Measurements from ENCODE around the gene PEX13.

Gene PEX13

GRCh38 chr2:61090386-61090921 is 72.9 kb downstream of the PEX13 start:
- Histone ChIP-seq H3K4me3 (ENCODE audit: low read length) (no peak overlapping the region), H3K27me3 (ENCODE audit: control insufficient read depth, insufficient read depth, low read length) (no peaks in the 10 kb centered on the region), H3K9me3 (ENCODE audit: control insufficient read depth, low read depth, low read length) (no peaks in the 10 kb centered on the region), H3K36me3 (ENCODE audit: control insufficient read depth, low read depth, low read length) (peaks cover 2% of the 10 kb centered on the region), H3K9ac (ENCODE audit: low read length) (no peak overlapping the region), H3K27ac (ENCODE audit: low read length) (no peak overlapping the region), H3K4me1 (ENCODE audit: control insufficient read depth, low read depth, low read length) (no peaks in the 10 kb centered on the region)

- H3K27ac ChIP-seq (ENCODE audit: low read length) = no peak overlapping the region
- no peaks in the 10 kb centered on the region for H3K4me1 ChIP-seq (ENCODE audit: control insufficient read depth, low read depth, low read length)
- H3K4me3 ChIP-seq (ENCODE audit: low read length) = no peak overlapping the region
- H3K9ac ChIP-seq (ENCODE audit: low read length) = no peak overlapping the region
- no peaks in the 10 kb centered on the region for H3K36me3 ChIP-seq (ENCODE audit: control insufficient read depth, low read depth, low read length)
- H3K9me3 ChIP-seq (ENCODE audit: control insufficient read depth, low read depth, low read length) = no peaks in the 10 kb centered on the region
- no peaks in the 10 kb centered on the region for H3K27me3 ChIP-seq (ENCODE audit: control insufficient read depth, insufficient read depth, low read length)
Measured at GRCh38 chr2:61091485-61091884, 74.0 kb downstream of the PEX13 start.

GRCh38 chr2:61096438-61096837 is 78.9 kb downstream of the PEX13 start:
- H3K27me3 ChIP-seq (ENCODE audit: control insufficient read depth, insufficient read depth, low read length) = no peaks in the 10 kb centered on the region
- H3K4me1 ChIP-seq (ENCODE audit: control insufficient read depth, low read depth, low read length) = no peaks in the 10 kb centered on the region
- H3K9ac ChIP-seq (ENCODE audit: low read length) = no peak overlapping the region
- no peaks in the 10 kb centered on the region for H3K9me3 ChIP-seq (ENCODE audit: control insufficient read depth, low read depth, low read length)
- no peak overlapping the region for H3K4me3 ChIP-seq (ENCODE audit: low read length)
- no peaks in the 10 kb centered on the region for H3K36me3 ChIP-seq (ENCODE audit: control insufficient read depth, low read depth, low read length)
- no peak overlapping the region for H3K27ac ChIP-seq (ENCODE audit: low read length)

- H3K9ac ChIP-seq (ENCODE audit: low read length) = no peak overlapping the region
- H3K36me3 ChIP-seq (ENCODE audit: control insufficient read depth, low read depth, low read length) = no peaks in the 10 kb centered on the region
- H3K4me1 ChIP-seq (ENCODE audit: control insufficient read depth, low read depth, low read length) = no peaks in the 10 kb centered on the region
- H3K27me3 ChIP-seq (ENCODE audit: control insufficient read depth, insufficient read depth, low read length) = no peaks in the 10 kb centered on the region
- no peak overlapping the region for H3K4me3 ChIP-seq (ENCODE audit: low read length)
- H3K9me3 ChIP-seq (ENCODE audit: control insufficient read depth, low read depth, low read length) = no peaks in the 10 kb centered on the region
- H3K27ac ChIP-seq (ENCODE audit: low read length) = no peak overlapping the region
Measured at GRCh38 chr2:61100801-61101200, 83.3 kb downstream of the PEX13 start.
